Spleen (tissue), 11 donors: ENCODE measurements around the gene RAP2A. TPM values are rescaled to one million over a fixed set of nuclear protein-coding genes. Genes with fewer than 3 reads are reported as not detected.

Experiments
- DNase-seq: peaks from one replicate; pipeline ENCODE4 v3.0.0-alpha.2; 2020
- H3K27ac ChIP-seq, 8 donors: fragments of 200-600 bp; sonication (generic) in 7 of 8; 1 replicate in 4 of 8; 2 replicates in 4 of 8; pipeline versions ENCODE4 v1.5.0 to v1.8.0; 2016 to 2021; ENCODE audit warnings: inconsistent platforms in 4 of 8, mild to moderate bottlenecking in 4 of 8, moderate library complexity in 1 of 8
- H3K27me3 ChIP-seq, 7 donors: fragments of 200-600 bp; sonication (generic) in 6 of 7; replicated peaks in 1 of 7; 1 replicate in 4 of 7; 2 replicates in 3 of 7; pipeline versions ENCODE4 v1.5.0 to v1.8.0; 2016 to 2021; ENCODE audit warnings: inconsistent platforms in 3 of 7, mild to moderate bottlenecking in 1 of 7
- H3K36me3 ChIP-seq, 6 donors: fragments of 200-600 bp; sonication (generic) in 5 of 6; 1 replicate in 4 of 6; 2 replicates in 2 of 6; pipeline versions ENCODE4 v1.5.0 to v1.8.0; 2016 to 2021; ENCODE audit warnings: inconsistent platforms in 2 of 6
- H3K4me1 ChIP-seq, 6 donors: fragments of 200-600 bp; sonication (generic) in 5 of 6; 1 replicate in 3 of 6; 2 replicates in 3 of 6; pipeline versions ENCODE4 v1.5.0 to v1.8.0; 2016 to 2021; ENCODE audit warnings: inconsistent platforms in 3 of 6
- H3K4me3 ChIP-seq, 8 donors: fragments of 200-600 bp; sonication (generic) in 7 of 8; 1 replicate in 4 of 8; 2 replicates in 4 of 8; pipeline versions ENCODE4 v1.5.0 to v1.8.0; 2016 to 2021; ENCODE audit warnings: inconsistent platforms in 4 of 8, mild to moderate bottlenecking in 4 of 8, moderate library complexity in 2 of 8
- H3K9me3 ChIP-seq, 8 donors: fragments of 200-600 bp; sonication (generic) in 7 of 8; 1 replicate in 4 of 8; 2 replicates in 4 of 8; pipeline versions ENCODE4 v1.5.0 to v1.8.0; 2016 to 2021; ENCODE audit warnings: inconsistent platforms in 4 of 8
- CTCF ChIP-seq, 11 experiments: fragments of 200-600 bp in 7 of 11; fragments of 450-650 bp in 4 of 11; sonication (generic) in 4 of 11; IDR thresholded peaks in 8 of 11; conservative IDR thresholded peaks in 3 of 11; 1 replicate in 7 of 11; 2 replicates in 4 of 11; pipeline versions ENCODE4 v1.4.0 to v1.8.0; 2016 to 2021; ENCODE audit warnings: antibody characterized with exemption in 11 of 11, inconsistent platforms in 4 of 11, mild to moderate bottlenecking in 1 of 11
- POLR2A ChIP-seq, 3 donors: fragments of 450-650 bp; IDR thresholded peaks; one replicate each; pipeline ENCODE4 v1.5.1; 2017; ENCODE audit warnings: antibody characterized with exemption in 3 of 3, mild to moderate bottlenecking in 1 of 3
- POLR2AphosphoS5 ChIP-seq, 3 donors: sonication (generic); formaldehyde crosslinking; IDR thresholded peaks; one replicate each; pipeline ENCODE4 v1.5.1; 2017; ENCODE audit warnings: antibody characterized with exemption in 3 of 3
- WGBS, 5 donors: extraction: QIAGEN DNeasy Blood & Tissue Kit in 3 of 5; methylation state at CpG; one replicate each; pipeline versions ENCODE4 v1.1.5 to v1.1.7; 2013 to 2018; 5-methylcytosine and 5-hydroxymethylcytosine counted together
- intact Hi-C: fragments of 100-400 bp; cut with DNase I; formaldehyde crosslinking; loops from one replicate; pipeline ENCODE4 v1.15.0; 2023; ENCODE audit warnings: low total_unique reads
- polyA plus RNA-seq, 3 donors: library from polyadenylated mRNA; stranded (reverse); fragments of 200-250 nt; gene quantifications; one replicate each; pipeline ENCODE4 v1.2.1, GENCODE V29; 2013
- total RNA-seq, 7 donors: library from RNA; depleted of rRNA in 3 of 7; stranded (reverse); fragments of >200 nt in 3 of 7; fragmentation: NEBNext Ultra II Directional in 4 of 7; extraction: Animal tissue kit (Norgen Biotek cat#: 25700) in 4 of 7; gene quantifications; one replicate each; pipeline versions ENCODE4 v1.1.0 to v1.2.1, GENCODE V29; 2016 to 2021
- donor health status: healthy with polysubstance abuse.
- donor health status: DM: no; HTN: no; CAD: no; lungs with moderate emphysema.
- donor health status: DM: no; HTN: no; CAD: no.
- donor health status: Bipolar disorder and iron deficiency.
- donor health status: healthy.
- donor health status: DM: no; HTN: no; CAD: no.
- donor health status: DM: yes; HTN: yes; CAD: no.

RAP2A gene
- total and polyA plus RNA-seq, 10 donors, result 5.2 to 39.0 (median 29.8) TPM

DNA sequence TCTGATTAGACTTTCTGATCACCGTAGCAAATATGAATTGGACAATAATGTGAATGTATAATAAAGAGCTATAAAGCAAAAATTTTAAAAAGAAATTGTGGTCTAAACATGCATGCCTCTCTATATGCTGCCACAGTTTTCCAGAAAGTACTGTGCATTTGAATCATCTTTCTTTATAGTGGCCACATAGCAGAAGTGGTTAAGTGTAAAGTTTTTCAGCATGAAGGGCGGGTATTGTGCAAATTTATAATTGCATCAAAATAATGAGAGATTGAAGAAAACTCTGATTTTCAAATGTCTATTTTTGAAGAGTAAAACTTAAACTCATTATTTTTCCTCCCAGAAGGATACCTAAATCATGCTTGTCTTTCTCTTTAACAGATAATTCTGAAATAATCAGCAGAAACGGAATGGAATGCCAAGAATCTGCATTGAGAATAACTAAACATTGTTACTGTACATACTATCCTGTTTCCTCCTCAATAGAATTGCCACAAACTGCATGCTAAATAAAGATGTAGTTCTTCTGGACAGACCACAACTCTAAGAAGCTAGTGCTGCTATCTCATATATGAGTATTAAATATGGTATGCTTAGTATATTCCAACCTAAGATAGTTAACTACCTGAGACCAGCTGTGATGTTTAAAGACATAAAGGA, 42.9 kb upstream of the RAP2A start:
- peaks cover 0 to 20% (median 2%) of the 10 kb centered on the region in 6 donors for H3K36me3 ChIP-seq
- 81 to 91% (median 85%) methylated on average over 3 of the region's 3 CpGs for WGBS, 5 donors

DNA sequence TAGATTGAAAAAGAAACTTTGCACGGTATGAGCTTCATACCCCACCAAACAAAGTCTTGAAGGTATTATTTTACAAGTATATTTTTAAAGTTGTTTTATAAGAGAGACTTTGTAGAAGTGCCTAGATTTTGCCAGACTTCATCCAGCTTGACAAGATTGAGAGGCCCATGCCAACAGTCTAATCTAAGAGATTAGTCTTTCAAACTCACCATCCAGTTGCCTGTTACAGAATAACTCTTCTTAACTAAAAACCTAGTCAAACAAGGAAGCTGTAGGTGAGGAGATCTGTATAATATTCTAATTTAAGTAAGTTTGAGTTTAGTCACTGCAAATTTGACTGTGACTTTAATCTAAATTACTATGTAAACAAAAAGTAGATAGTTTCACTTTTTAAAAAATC, 41.9 kb upstream of the RAP2A start:
- intact Hi-C loops, result no loop called here
- Histone ChIP-seq H3K4me1 (peaks cover 0 to 10% (median 2%) of the 10 kb centered on the region in 6 donors), H3K36me3 (peaks cover 0 to 20% (median 2%) of the 10 kb centered on the region in 6 donors), H3K27ac (no peak overlapping the region), H3K27me3 (no peaks in the 10 kb centered on the region), H3K9me3 (no peaks in the 10 kb centered on the region), H3K4me3 (no peak overlapping the region)
- no peak for DNase-seq
- no peak for TF ChIP-seq CTCF (IDR thresholded peaks at IDR 0.05 in 8 of 11, conservative IDR thresholded peaks at IDR 0.05 in 3 of 11)
- TF ChIP-seq POLR2A (IDR thresholded peaks at IDR 0.05), result no peak
- 79 to 98% (median 88%) methylated on average over 1 of the region's 1 CpG for WGBS, 5 donors

More for the DNA sequence above, 42.9 kb upstream of the RAP2A start:
- peaks cover 0 to 19% (median 7%) of the 10 kb centered on the region in 6 donors for H3K4me1 ChIP-seq
- H3K4me3 ChIP-seq, result no peak overlapping the region
- no peaks in the 10 kb centered on the region for H3K27me3 ChIP-seq
- intact Hi-C loops, result no loop called here
- DNase-seq, result no peak
- TF ChIP-seq CTCF (IDR thresholded peaks at IDR 0.05 in 8 of 11, conservative IDR thresholded peaks at IDR 0.05 in 3 of 11), result no peak
- no peak for TF ChIP-seq POLR2A (IDR thresholded peaks at IDR 0.05)
- TF ChIP-seq POLR2AphosphoS5 (IDR thresholded peaks at IDR 0.05), result no peak
- H3K9me3 ChIP-seq, result no peaks in the 10 kb centered on the region
- no peak overlapping the region for H3K27ac ChIP-seq

DNA sequence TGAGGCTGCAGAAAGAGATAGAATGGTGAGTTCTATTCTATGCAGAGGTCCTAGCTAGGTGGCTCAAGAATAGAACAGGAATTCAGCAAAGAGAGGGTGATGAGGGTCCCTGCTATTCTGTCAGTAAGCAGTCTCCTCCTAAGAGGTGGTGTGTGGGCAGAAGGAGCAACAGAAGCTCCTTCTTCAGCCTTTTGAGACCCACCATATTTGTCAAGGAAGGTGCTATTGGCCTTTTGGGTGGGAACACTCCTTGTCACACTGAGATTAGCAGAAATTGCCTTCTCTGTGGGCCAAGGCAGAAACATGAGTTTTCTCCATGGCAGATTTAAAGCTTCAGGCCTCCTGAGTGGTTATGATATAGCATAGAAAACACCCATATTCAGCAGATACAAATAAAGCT, 39.4 kb upstream of the RAP2A start:
- no peaks in the 10 kb centered on the region for H3K4me1 ChIP-seq
- H3K27me3 ChIP-seq, result no peaks in the 10 kb centered on the region
- no peaks in the 10 kb centered on the region for H3K9me3 ChIP-seq
- DNase-seq, result no peak
- no peak overlapping the region for H3K27ac ChIP-seq
- TF ChIP-seq POLR2A (IDR thresholded peaks at IDR 0.05) (no peak), POLR2AphosphoS5 (IDR thresholded peaks at IDR 0.05) (no peak)
- H3K4me3 ChIP-seq, result no peak overlapping the region
- intact Hi-C loops, result no loop called here
- peaks cover 0 to 20% (median 2%) of the 10 kb centered on the region in 6 donors for H3K36me3 ChIP-seq

- no peaks in the 10 kb centered on the region for H3K9me3 ChIP-seq
- H3K4me1 ChIP-seq, result no peaks in the 10 kb centered on the region
- no peak overlapping the region for H3K4me3 ChIP-seq
- H3K27ac ChIP-seq, result no peak overlapping the region
- peaks cover 0 to 20% (median 2%) of the 10 kb centered on the region in 6 donors for H3K36me3 ChIP-seq
- DNase-seq, result no peak
- 86 to 94% (median 90%) methylated on average over 4 of the region's 4 CpGs for WGBS, 5 donors
- H3K27me3 ChIP-seq, result no peaks in the 10 kb centered on the region
- intact Hi-C loops, result no loop called here
- TF ChIP-seq POLR2AphosphoS5 (IDR thresholded peaks at IDR 0.05) (no peak), CTCF (IDR thresholded peaks at IDR 0.05 in 8 of 11, conservative IDR thresholded peaks at IDR 0.05 in 3 of 11) (no peak), POLR2A (IDR thresholded peaks at IDR 0.05) (no peak)
Measured at GRCh38 chr13:97395447-97396136, 38.4 kb upstream of the RAP2A start.
